ENCODE measurements around the gene ZNF821. TPM values are rescaled to one million over a fixed set of nuclear protein-coding genes. Genes with fewer than 3 reads are reported as not detected.
"Not testable (repeated sequence)": the region's sequence is repeated elsewhere in the genome, so short reads cannot be mapped to it uniquely, and the experiment has no call there.

Gene ZNF821
- total and polyA plus RNA-seq, 2 donors from 2014 or later: 7.1 to 10.0 TPM

- no peak for TF ChIP-seq CTCF (IDR thresholded peaks at IDR 0.05; ENCODE audit: borderline replicate concordance, extremely low read depth, insufficient read depth)
- Histone ChIP-seq H3K4me1 (ENCODE audit: control insufficient read depth in 2 of 3, insufficient read depth in 2 of 3, low read depth in 1 of 3, low read length in 3 of 3) (peaks cover 0 to 5% (median 3%) of the 10 kb centered on the region in 3 donors), H3K9me3 (ENCODE audit: control insufficient read depth in 2 of 3, insufficient read depth in 1 of 3, low read length in 3 of 3) (no peaks in the 10 kb centered on the region), H3K36me3 (ENCODE audit: control insufficient read depth in 2 of 3, insufficient read depth in 3 of 3, low read length in 3 of 3) (no peaks in the 10 kb centered on the region), H3K9ac (ENCODE audit: low read length in 3 of 3) (no peak overlapping the region), H3K4me3 (ENCODE audit: low read length in 3 of 3) (no peak overlapping the region), H3K27ac (ENCODE audit: low read depth in 2 of 2, low read length in 2 of 2) (no peak overlapping the region), H3K27me3 (ENCODE audit: control insufficient read depth, insufficient read depth, low read length) (no peaks in the 10 kb centered on the region)
- intact Hi-C loops (cut with DNase I): no loop called here
- DNase-seq (no peak), FAIRE-seq (no peak)
Measured at GRCh38 chr16:71830359-71830758, 53.6 kb downstream of the ZNF821 start.

GRCh38 chr16:71826533-71827017 lies 57.4 kb downstream of the ZNF821 start:
- TF ChIP-seq CTCF (IDR thresholded peaks at IDR 0.05; ENCODE audit: borderline replicate concordance, extremely low read depth, insufficient read depth): no peak
- Histone ChIP-seq H3K27me3 (ENCODE audit: control insufficient read depth, insufficient read depth, low read length) (no peaks in the 10 kb centered on the region), H3K9ac (ENCODE audit: low read length in 3 of 3) (no peak overlapping the region), H3K4me1 (ENCODE audit: control insufficient read depth in 2 of 3, insufficient read depth in 2 of 3, low read depth in 1 of 3, low read length in 3 of 3) (no peaks in the 10 kb centered on the region), H3K36me3 (ENCODE audit: control insufficient read depth in 2 of 3, insufficient read depth in 3 of 3, low read length in 3 of 3) (no peaks in the 10 kb centered on the region), H3K4me3 (ENCODE audit: low read length in 3 of 3) (no peak overlapping the region), H3K27ac (ENCODE audit: low read depth in 2 of 2, low read length in 2 of 2) (no peak overlapping the region), H3K9me3 (ENCODE audit: control insufficient read depth in 2 of 3, insufficient read depth in 1 of 3, low read length in 3 of 3) (no peaks in the 10 kb centered on the region)
- FAIRE-seq (no peak), DNase-seq (no peak)
- intact Hi-C loops (cut with DNase I): no loop called here

- H3K9me3 ChIP-seq (ENCODE audit: control insufficient read depth in 2 of 3, insufficient read depth in 1 of 3, low read length in 3 of 3); H3K9ac ChIP-seq (ENCODE audit: low read length in 3 of 3); DNase-seq; H3K27ac ChIP-seq (ENCODE audit: low read depth in 2 of 2, low read length in 2 of 2); H3K36me3 ChIP-seq (ENCODE audit: control insufficient read depth in 2 of 3, insufficient read depth in 3 of 3, low read length in 3 of 3); intact Hi-C loops (cut with DNase I); H3K4me3 ChIP-seq (ENCODE audit: low read length in 3 of 3); FAIRE-seq; H3K4me1 ChIP-seq (ENCODE audit: control insufficient read depth in 2 of 3, insufficient read depth in 2 of 3, low read depth in 1 of 3, low read length in 3 of 3); H3K27me3 ChIP-seq (ENCODE audit: control insufficient read depth, insufficient read depth, low read length): not testable (repeated sequence)
Measured at GRCh38 chr16:71817155-71817500, 66.9 kb downstream of the ZNF821 start.

GRCh38 chr16:71811261-71811803 lies 72.7 kb downstream of the ZNF821 start:
- TF ChIP-seq CTCF (IDR thresholded peaks at IDR 0.05; ENCODE audit: borderline replicate concordance, extremely low read depth, insufficient read depth): no peak
- Histone ChIP-seq H3K36me3 (ENCODE audit: control insufficient read depth in 2 of 3, insufficient read depth in 3 of 3, low read length in 3 of 3) (no peaks in the 10 kb centered on the region), H3K4me1 (ENCODE audit: control insufficient read depth in 2 of 3, insufficient read depth in 2 of 3, low read depth in 1 of 3, low read length in 3 of 3) (no peaks in the 10 kb centered on the region), H3K4me3 (ENCODE audit: low read length in 3 of 3) (no peak overlapping the region), H3K9ac (ENCODE audit: low read length in 3 of 3) (no peak overlapping the region), H3K9me3 (ENCODE audit: control insufficient read depth in 2 of 3, insufficient read depth in 1 of 3, low read length in 3 of 3) (no peaks in the 10 kb centered on the region), H3K27me3 (ENCODE audit: control insufficient read depth, insufficient read depth, low read length) (no peaks in the 10 kb centered on the region), H3K27ac (ENCODE audit: low read depth in 2 of 2, low read length in 2 of 2) (no peak overlapping the region)
- FAIRE-seq (no peak), DNase-seq (no peak)
- intact Hi-C loops (cut with DNase I): no loop called here

GRCh38 chr16:71810155-71810530 lies 73.8 kb downstream of the ZNF821 start:
- H3K4me1 ChIP-seq (ENCODE audit: control insufficient read depth in 2 of 3, insufficient read depth in 2 of 3, low read depth in 1 of 3, low read length in 3 of 3); intact Hi-C loops (cut with DNase I); H3K4me3 ChIP-seq (ENCODE audit: low read length in 3 of 3); H3K27me3 ChIP-seq (ENCODE audit: control insufficient read depth, insufficient read depth, low read length); H3K9me3 ChIP-seq (ENCODE audit: control insufficient read depth in 2 of 3, insufficient read depth in 1 of 3, low read length in 3 of 3); H3K36me3 ChIP-seq (ENCODE audit: control insufficient read depth in 2 of 3, insufficient read depth in 3 of 3, low read length in 3 of 3); FAIRE-seq: not testable (repeated sequence)
- peak overlapping the region; percentile 94 for H3K27ac ChIP-seq (ENCODE audit: low read depth in 2 of 2, low read length in 2 of 2)
- H3K9ac ChIP-seq (ENCODE audit: low read length in 3 of 3): peak overlapping the region in 1 of 3 donors; percentile 95
- DNase-seq: peak in 1 of 5 donors; percentile 61

Measured in kidney (tissue), 14 donors.